GM19023 (cell line): ENCODE data around the gene SHB.

Experiments
- ATAC-seq: cut with Tn5 transposase; IDR thresholded peaks from one replicate; pipeline ENCODE4 v1.9.1; 2021; ENCODE audit warnings: mild to moderate bottlenecking, moderate library complexity; ENCODE audit not compliant: unreplicated experiment

The SHB gene

GRCh38 chr9:37873955-37874354 is 195.1 kb downstream of the SHB start:
- ATAC-seq = no peak

DNA sequence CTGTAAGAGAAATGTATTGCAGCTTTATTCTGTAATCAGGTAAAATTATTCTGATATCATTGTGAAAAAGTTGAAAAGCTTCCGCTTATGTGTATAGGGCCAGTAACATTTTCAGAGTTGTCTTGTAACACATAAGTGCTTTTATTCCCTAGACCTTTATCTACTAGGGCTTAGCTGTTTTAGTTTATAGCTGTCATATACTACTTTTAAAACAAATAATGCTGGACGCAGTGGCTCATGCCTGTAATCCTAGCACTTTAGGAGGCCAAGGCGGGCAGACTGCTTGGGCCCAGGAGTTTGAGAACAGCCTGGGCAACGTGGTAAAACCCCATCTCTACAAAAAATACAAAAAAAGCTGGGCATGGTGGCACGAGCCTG is 198.2 kb downstream of the SHB start:
- no peak for ATAC-seq

- no peak for ATAC-seq
Observed at GRCh38 chr9:37870081-37870798, 198.8 kb downstream of the SHB start.
